Tibial nerve (tissue), 4 donors: ENCODE measurements around the gene HRK.

Experiments
- CTCF ChIP-seq, 5 experiments: fragments of 200-600 bp in 3 of 5; fragments of 450-650 bp in 2 of 5; sonication (generic) in 3 of 5; IDR thresholded peaks; one replicate each; pipeline ENCODE4 v1.5.1; 2016 to 2019; ENCODE audit warnings: antibody characterized with exemption in 5 of 5, mild to moderate bottlenecking in 3 of 5, moderate library complexity in 2 of 5
- EP300 ChIP-seq, 2 donors: sonication (generic); formaldehyde crosslinking; IDR thresholded peaks; one replicate each; pipeline ENCODE4 v1.6.1; 2017; ENCODE audit warnings: antibody characterized with exemption in 2 of 2, mild to moderate bottlenecking in 1 of 2
- POLR2A ChIP-seq, 2 donors: fragments of 450-650 bp; IDR thresholded peaks; one replicate each; pipeline ENCODE4 v1.6.1; 2017; ENCODE audit warnings: antibody characterized with exemption in 2 of 2, mild to moderate bottlenecking in 2 of 2, moderate library complexity in 2 of 2

- no peak for TF ChIP-seq CTCF (IDR thresholded peaks at IDR 0.05)
- no peak for TF ChIP-seq EP300 (IDR thresholded peaks at IDR 0.05)
- no peak for TF ChIP-seq POLR2A (IDR thresholded peaks at IDR 0.05)
These were observed 6.7 kb upstream of the HRK start for GRCh38 chr12:116887897-116888296.
